IMR-90 (cell line): Measurements from ENCODE around the gene CAPN3. TPM values are rescaled to one million over a fixed set of nuclear protein-coding genes. Genes with fewer than 3 reads are reported as not detected.

Experiments used
- ATAC-seq: fragments of 200-7000 bp; cut with Tn5 transposase; 2 replicates; pipeline ENCODE4 v1.9.1; 2020; ENCODE audit warnings: low read depth, mild to moderate bottlenecking, moderate library complexity
- BruUV-seq: library from RNA; stranded (reverse); fragments of 400-500 nt; replicated peaks from 2 replicates; lab custom pipeline; 2021; lab: Mats Ljungman, UMichigan
- CTCF ChIA-PET: fragments of 300-600 bp; formaldehyde crosslinking; extraction: SDS; loops from one replicate; lab custom pipeline; 2021; ENCODE audit warnings: antibody characterized with exemption; lab: Yijun Ruan, JAX
- POLR2A ChIA-PET: fragments of 300-600 bp; sonication (Branson Sonifier 250); formaldehyde crosslinking; loops from one replicate; lab custom pipeline; 2022; ENCODE audit warnings: antibody characterized with exemption; ENCODE audit not compliant: unreplicated experiment; lab: Charles Lee
- DNase-seq: peaks from one replicate; pipeline ENCODE4 v3.0.0; 2013
- H2AFZ ChIP-seq: replicated peaks from 2 replicates; pipeline ENCODE3; 2013; ENCODE audit warnings: low read length, mild to moderate bottlenecking; ENCODE audit not compliant: poor library complexity
- H2AK5ac ChIP-seq: 2 replicates; pipeline ENCODE4 v1.6.1; 2013; ENCODE audit warnings: low read depth, low read length, inconsistent platforms
- H2AK9ac ChIP-seq: replicated peaks from 2 replicates; pipeline ENCODE3; 2013; ENCODE audit warnings: mild to moderate bottlenecking, low read depth, low read length, moderate library complexity; ENCODE audit not compliant: poor library complexity
- H2BK120ac ChIP-seq: 2 replicates; pipeline ENCODE4 v1.6.1; 2013; ENCODE audit warnings: low read depth, low read length, inconsistent platforms
- H2BK15ac ChIP-seq: 3 replicates; pipeline ENCODE4 v1.6.1; 2013; ENCODE audit warnings: low read depth, low read length, inconsistent platforms
- H2BK20ac ChIP-seq: 2 replicates; pipeline ENCODE4 v1.6.1; 2013; ENCODE audit warnings: low read depth, mild to moderate bottlenecking, inconsistent platforms, low read length, moderate library complexity
- H2BK5ac ChIP-seq: 2 replicates; pipeline ENCODE4 v1.6.1; 2013; ENCODE audit warnings: mild to moderate bottlenecking, low read depth, low read length, inconsistent platforms; ENCODE audit not compliant: poor library complexity, severe bottlenecking
- H3K14ac ChIP-seq: replicated peaks from 2 replicates; pipeline ENCODE4 v1.6.1; 2013; ENCODE audit warnings: low read depth, low read length, inconsistent platforms
- H3K18ac ChIP-seq: 2 replicates; pipeline ENCODE4 v1.6.1; 2013; ENCODE audit warnings: low read depth, low read length, control low read depth
- H3K23ac ChIP-seq: 2 replicates; pipeline ENCODE4 v1.6.1; 2013; ENCODE audit warnings: low read depth, low read length, inconsistent platforms
- H3K27ac ChIP-seq: 2 replicates; pipeline ENCODE4 v1.5.1; 2013; ENCODE audit warnings: mild to moderate bottlenecking, control low read depth, low read length; ENCODE audit not compliant: insufficient read depth
- H3K27me3 ChIP-seq: 2 replicates; pipeline ENCODE4 v1.6.1; 2013; ENCODE audit warnings: low read length; ENCODE audit not compliant: control insufficient read depth, insufficient read depth
- H3K36me3 ChIP-seq: 2 replicates; pipeline ENCODE4 v1.6.1; 2013; ENCODE audit warnings: low read length, mixed read lengths; ENCODE audit not compliant: control insufficient read depth, insufficient read depth
- H3K4ac ChIP-seq: 2 replicates; pipeline ENCODE4 v1.6.1; 2013; ENCODE audit warnings: low read depth, low read length, inconsistent platforms
- H3K4me1 ChIP-seq: 2 replicates; pipeline ENCODE4 v1.6.1; 2013; ENCODE audit warnings: low read length, mixed read lengths; ENCODE audit not compliant: control insufficient read depth, insufficient read depth
- H3K4me2 ChIP-seq: 2 replicates; pipeline ENCODE4 v1.6.1; 2013; ENCODE audit warnings: low read depth, mild to moderate bottlenecking, control low read depth, low read length, moderate library complexity
- H3K4me3 ChIP-seq: 2 replicates; pipeline ENCODE4 v1.5.1; 2013; ENCODE audit warnings: low read depth, mild to moderate bottlenecking, control low read depth, low read length, moderate library complexity; ENCODE audit not compliant: insufficient read depth
- H3K56ac ChIP-seq: 2 replicates; pipeline ENCODE4 v1.6.1; 2013; ENCODE audit warnings: low read length, inconsistent platforms; ENCODE audit not compliant: insufficient read depth; ENCODE audit errors: extremely low read depth
- H3K79me1 ChIP-seq, 2 experiments: 2 replicates each; pipeline ENCODE4 v1.6.1; 2013; ENCODE audit warnings: low read length in 2 of 2, inconsistent platforms in 1 of 2, low read depth in 1 of 2
- H3K9ac ChIP-seq: 2 replicates; pipeline ENCODE4 v1.6.1; 2013; ENCODE audit warnings: low read depth, low read length, control low read depth
- H3K9me1 ChIP-seq: 2 replicates; pipeline ENCODE4 v1.6.1; 2013; ENCODE audit warnings: low read length, inconsistent platforms; ENCODE audit not compliant: insufficient read depth
- H3K9me3 ChIP-seq: 2 replicates; pipeline ENCODE4 v1.6.1; 2013; ENCODE audit warnings: low read length; ENCODE audit not compliant: control insufficient read depth, insufficient read depth
- H4K20me1 ChIP-seq: 2 replicates; pipeline ENCODE4 v1.6.1; 2013; ENCODE audit warnings: low read length, inconsistent platforms; ENCODE audit not compliant: insufficient read depth
- H4K5ac ChIP-seq: 2 replicates; pipeline ENCODE4 v1.6.1; 2013; ENCODE audit warnings: mild to moderate bottlenecking, low read depth, low read length, control low read depth
- H4K8ac ChIP-seq, 2 experiments: 2 replicates each; pipeline ENCODE4 v1.6.1; 2013; ENCODE audit warnings: low read depth in 2 of 2, low read length in 2 of 2, control low read depth in 1 of 2, inconsistent platforms in 1 of 2
- H4K91ac ChIP-seq: 2 replicates; pipeline ENCODE4 v1.6.1; 2013; ENCODE audit warnings: low read depth, low read length, inconsistent platforms; ENCODE audit not compliant: insufficient read depth
- BHLHE40 ChIP-seq: fragments of 150-350 bp; IDR thresholded peaks from 2 replicates; pipeline ENCODE4 v1.6.1; 2016; ENCODE audit warnings: mild to moderate bottlenecking, low read depth, low read length
- CEBPB ChIP-seq: IDR thresholded peaks from 2 replicates; pipeline ENCODE4 v1.6.1; 2012; ENCODE audit warnings: low read depth, low read length, improper control_type of control experiment
- CHD1 ChIP-seq: IDR thresholded peaks from 2 replicates; pipeline ENCODE4 v1.6.1; 2012; ENCODE audit warnings: low read depth, low read length, improper control_type of control experiment
- MAFK ChIP-seq: IDR thresholded peaks from 2 replicates; pipeline ENCODE4 v1.6.1; 2012; ENCODE audit warnings: low read depth, low read length, improper control_type of control experiment
- MAZ ChIP-seq: IDR thresholded peaks from 2 replicates; pipeline ENCODE4 v1.6.1; 2012; ENCODE audit warnings: low read depth, mild to moderate bottlenecking, low read length, improper control_type of control experiment, moderate library complexity, borderline replicate concordance
- NFE2L2 ChIP-seq: fragments of 150-350 bp; IDR thresholded peaks from 2 replicates; pipeline ENCODE4 v1.6.1; 2016; ENCODE audit warnings: low read depth, mild to moderate bottlenecking, low read length
- POLR2A ChIP-seq: IDR thresholded peaks from 2 replicates; pipeline ENCODE4 v1.6.1; 2012; ENCODE audit warnings: mild to moderate bottlenecking, low read depth, low read length
- RAD21 ChIP-seq: IDR thresholded peaks from 2 replicates; pipeline ENCODE4 v1.6.1; 2012; ENCODE audit warnings: low read length, improper control_type of control experiment
- RCOR1 ChIP-seq: IDR thresholded peaks from 2 replicates; pipeline ENCODE4 v1.6.1; 2012; ENCODE audit warnings: mild to moderate bottlenecking, low read length, improper control_type of control experiment; ENCODE audit not compliant: insufficient replicate concordance
- RFX5 ChIP-seq: IDR thresholded peaks from 2 replicates; pipeline ENCODE4 v1.8.0; 2012; ENCODE audit warnings: low read depth, mild to moderate bottlenecking, low read length, moderate library complexity
- SMC3 ChIP-seq: fragments of 150-350 bp; IDR thresholded peaks from 2 replicates; pipeline ENCODE4 v1.6.1; 2016; ENCODE audit warnings: low read depth, mild to moderate bottlenecking, antibody characterized with exemption, low read length, moderate library complexity
- USF2 ChIP-seq: fragments of 150-350 bp; IDR thresholded peaks from 2 replicates; pipeline ENCODE4 v1.6.1; 2017; ENCODE audit warnings: mild to moderate bottlenecking, antibody characterized with exemption, low read length, low read depth
- WGBS, 2 experiments: methylation state at CpG; one replicate each; pipeline versions ENCODE4 v1.1.5 to v1.1.7; 2013; ENCODE audit warnings: missing lambda C conversion rate in 2 of 2; ENCODE audit not compliant: insufficient read length in 1 of 2; ENCODE audit errors: extremely low coverage in 2 of 2; 5-methylcytosine and 5-hydroxymethylcytosine counted together
- dilution Hi-C: fragments of 300-500 bp; cut with HindIII; formaldehyde crosslinking; loops from one replicate; pipeline ENCODE4 v1.14.3; 2018; ENCODE audit warnings: low sequenced_read_pairs; ENCODE audit not compliant: unreplicated experiment
- in situ Hi-C: fragments of 300-500 bp; cut with MboI; formaldehyde crosslinking; loops from 3 replicates; pipeline ENCODE4 v1.14.3; 2019; ENCODE audit warnings: low sequenced_read_pairs, inconsistent platforms, mixed read lengths
- intact Hi-C: fragments of 100-400 bp; cut with micrococcal nuclease; formaldehyde crosslinking; loops from 2 replicates; pipeline ENCODE4 v1.10.0; 2022
- polyA plus RNA-seq, 3 experiments: library from polyadenylated mRNA; depleted of rRNA; stranded (reverse); fragments of >200 nt; gene quantifications; 2 replicates each; pipeline ENCODE4 v1.2.3, GENCODE V29; 2012; ENCODE audit warnings: low replicate concordance in 1 of 3
- total RNA-seq: library from RNA; depleted of rRNA; stranded (reverse); fragments of >200 nt; gene quantifications from 2 replicates; pipeline ENCODE4 v1.2.3, GENCODE V29; 2012
- TF ChIP-seq, protein P1 (sequence below): fragments of 150-350 bp; IDR thresholded peaks from 2 replicates; pipeline ENCODE4 v1.6.1; 2016; ENCODE audit warnings: low read depth, mild to moderate bottlenecking, low read length, moderate library complexity, borderline replicate concordance
- TF ChIP-seq, protein P2 (sequence below): conservative IDR thresholded peaks from 2 replicates; pipeline ENCODE4 v1.5.1; 2012; ENCODE audit warnings: mild to moderate bottlenecking, low read depth, low read length, improper control_type of control experiment

CAPN3 gene
- total and polyA plus RNA-seq, 2 of the 4 experiments (the other 2 are of a cell fraction), result 1.1 to 1.4 TPM

DNA sequence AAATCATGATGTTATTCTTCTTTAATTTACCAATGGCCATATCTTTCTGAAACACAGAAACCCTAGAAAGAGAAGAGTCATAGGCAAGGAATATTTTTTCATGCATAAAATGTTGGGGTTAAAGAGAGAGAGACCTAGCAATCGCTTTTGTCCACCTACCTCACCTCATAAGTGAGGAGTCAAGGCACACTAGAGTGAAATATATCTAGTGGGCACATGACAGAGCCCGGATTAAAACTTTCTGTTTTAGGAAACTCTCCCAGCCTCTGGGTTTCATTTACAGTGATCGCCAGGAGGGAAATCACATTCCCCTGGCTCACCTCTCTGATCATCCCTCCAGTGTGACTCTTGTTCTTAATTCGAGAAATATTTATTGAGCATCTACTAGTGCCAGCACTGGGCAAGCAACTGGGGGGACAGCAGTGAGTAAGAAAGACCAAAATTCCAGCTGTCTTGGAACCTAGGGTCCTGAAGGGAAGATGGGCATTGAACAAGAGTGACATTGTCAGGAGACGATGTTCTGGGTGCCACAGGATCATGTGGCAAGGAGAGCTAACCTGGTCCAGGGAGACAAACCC lies 1.3 kb downstream of the CAPN3 start:
- BruUV-seq, result no TSS peak
- Histone ChIP-seq H3K23ac (no peak overlapping the region), H2AK9ac (no peak overlapping the region), H3K9me3 (no peaks in the 10 kb centered on the region), H3K9ac (no peak overlapping the region), H3K27ac (no peak overlapping the region), H2AFZ (no peak overlapping the region), H2BK20ac (no peak overlapping the region; the same call in 1 of the 2 replicates), H2BK120ac (no peak overlapping the region), H3K9me1 (no peaks in the 10 kb centered on the region), H3K56ac (no peak overlapping the region), H3K79me1 (no peaks in the 10 kb centered on the region), H3K27me3 (no peaks in the 10 kb centered on the region), H3K4me1 (no peaks in the 10 kb centered on the region), H4K91ac (no peak overlapping the region), H3K36me3 (no peaks in the 10 kb centered on the region), H3K14ac (no peak overlapping the region), H2BK5ac (no peak overlapping the region), H3K4me2 (no peak overlapping the region), H4K5ac (no peak overlapping the region), H3K4ac (no peak overlapping the region), H3K4me3 (no peak overlapping the region), H2BK15ac (no peak overlapping the region), H2AK5ac (no peak overlapping the region), H4K20me1 (no peaks in the 10 kb centered on the region), H4K8ac (no peak overlapping the region), H3K18ac (no peak overlapping the region)
- TF ChIP-seq MAZ, result no peak
- no peak for TF ChIP-seq RFX5
- TF ChIP-seq POLR2A, result no peak
- no peak for TF ChIP-seq CEBPB
- no peak for TF ChIP-seq NFE2L2
- no peak for TF ChIP-seq MAFK
- TF ChIP-seq, protein P1, sequence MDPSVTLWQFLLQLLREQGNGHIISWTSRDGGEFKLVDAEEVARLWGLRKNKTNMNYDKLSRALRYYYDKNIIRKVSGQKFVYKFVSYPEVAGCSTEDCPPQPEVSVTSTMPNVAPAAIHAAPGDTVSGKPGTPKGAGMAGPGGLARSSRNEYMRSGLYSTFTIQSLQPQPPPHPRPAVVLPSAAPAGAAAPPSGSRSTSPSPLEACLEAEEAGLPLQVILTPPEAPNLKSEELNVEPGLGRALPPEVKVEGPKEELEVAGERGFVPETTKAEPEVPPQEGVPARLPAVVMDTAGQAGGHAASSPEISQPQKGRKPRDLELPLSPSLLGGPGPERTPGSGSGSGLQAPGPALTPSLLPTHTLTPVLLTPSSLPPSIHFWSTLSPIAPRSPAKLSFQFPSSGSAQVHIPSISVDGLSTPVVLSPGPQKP, result no peak
- no peak for TF ChIP-seq RCOR1
- TF ChIP-seq CHD1, result no peak
- TF ChIP-seq RAD21, result no peak
- TF ChIP-seq USF2, result no peak
- TF ChIP-seq, protein P2, sequence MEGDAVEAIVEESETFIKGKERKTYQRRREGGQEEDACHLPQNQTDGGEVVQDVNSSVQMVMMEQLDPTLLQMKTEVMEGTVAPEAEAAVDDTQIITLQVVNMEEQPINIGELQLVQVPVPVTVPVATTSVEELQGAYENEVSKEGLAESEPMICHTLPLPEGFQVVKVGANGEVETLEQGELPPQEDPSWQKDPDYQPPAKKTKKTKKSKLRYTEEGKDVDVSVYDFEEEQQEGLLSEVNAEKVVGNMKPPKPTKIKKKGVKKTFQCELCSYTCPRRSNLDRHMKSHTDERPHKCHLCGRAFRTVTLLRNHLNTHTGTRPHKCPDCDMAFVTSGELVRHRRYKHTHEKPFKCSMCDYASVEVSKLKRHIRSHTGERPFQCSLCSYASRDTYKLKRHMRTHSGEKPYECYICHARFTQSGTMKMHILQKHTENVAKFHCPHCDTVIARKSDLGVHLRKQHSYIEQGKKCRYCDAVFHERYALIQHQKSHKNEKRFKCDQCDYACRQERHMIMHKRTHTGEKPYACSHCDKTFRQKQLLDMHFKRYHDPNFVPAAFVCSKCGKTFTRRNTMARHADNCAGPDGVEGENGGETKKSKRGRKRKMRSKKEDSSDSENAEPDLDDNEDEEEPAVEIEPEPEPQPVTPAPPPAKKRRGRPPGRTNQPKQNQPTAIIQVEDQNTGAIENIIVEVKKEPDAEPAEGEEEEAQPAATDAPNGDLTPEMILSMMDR, result no peak
- TF ChIP-seq BHLHE40, result no peak
- no peak for TF ChIP-seq SMC3
- POLR2A ChIA-PET, result no interaction called here
- CTCF ChIA-PET, result no interaction called here
- intact Hi-C loops (no loop called here), in situ Hi-C loops (no loop called here), dilution Hi-C loops (no loop called here)
- DNase-seq (no peak), ATAC-seq (no peak)
- WGBS, 2 experiments, result 89% methylated on average over 1 of the region's 5 CpGs; no CpG with 5 or more reads in 1 of the 2 experiments
